Endodermal cell (in vitro differentiated cells): Measurements from ENCODE around the gene DOCK9. TPM values are rescaled to one million over a fixed set of nuclear protein-coding genes. Genes with fewer than 3 reads are reported as not detected.

Experiments used
- DNase-seq: peaks from one replicate; pipeline ENCODE4 v3.0.0-alpha.2; 2017
- H3K27ac ChIP-seq: 2 replicates; pipeline ENCODE4 v1.5.1; 2013; ENCODE audit warnings: mild to moderate bottlenecking, low read depth, low read length, moderate library complexity
- H3K27me3 ChIP-seq: 2 replicates; pipeline ENCODE4 v1.6.1; 2013; ENCODE audit warnings: mild to moderate bottlenecking, low read length, moderate library complexity; ENCODE audit not compliant: insufficient read depth, control insufficient read depth, poor library complexity, severe bottlenecking
- H3K36me3 ChIP-seq: 2 replicates; pipeline ENCODE4 v1.7.0; 2013; ENCODE audit warnings: mild to moderate bottlenecking, low read length, moderate library complexity; ENCODE audit not compliant: control insufficient read depth, insufficient read depth
- H3K4me1 ChIP-seq: one replicate; pipeline ENCODE4 v1.7.0; 2013; ENCODE audit warnings: low read length; ENCODE audit not compliant: control insufficient read depth, insufficient read depth
- H3K4me3 ChIP-seq: 2 replicates; pipeline ENCODE4 v1.5.1; 2013; ENCODE audit warnings: mild to moderate bottlenecking, low read length, moderate library complexity
- H3K9ac ChIP-seq: 2 replicates; pipeline ENCODE4 v1.6.1; 2013; ENCODE audit warnings: mild to moderate bottlenecking, low read length, moderate library complexity; ENCODE audit not compliant: poor library complexity, severe bottlenecking; ENCODE audit errors: extremely low read depth
- H3K9me3 ChIP-seq: 2 replicates; pipeline ENCODE4 v1.6.1; 2013; ENCODE audit warnings: mild to moderate bottlenecking, low read length, moderate library complexity; ENCODE audit not compliant: control insufficient read depth
- H3K27ac Mint-ChIP-seq: 2 replicates; pipeline ENCODE4 v1.8.0; 2020; ENCODE audit warnings: mixed read lengths
- H3K27me3 Mint-ChIP-seq: 2 replicates; pipeline ENCODE4 v1.8.0; 2021; ENCODE audit warnings: mild to moderate bottlenecking, mixed read lengths; ENCODE audit not compliant: insufficient read depth
- H3K36me3 Mint-ChIP-seq: 2 replicates; pipeline ENCODE4 v1.8.0; 2020; ENCODE audit warnings: low read depth, mixed read lengths
- H3K4me1 Mint-ChIP-seq: 2 replicates; pipeline ENCODE4 v1.8.0; 2020; ENCODE audit warnings: mixed read lengths
- H3K4me3 Mint-ChIP-seq: 2 replicates; pipeline ENCODE4 v1.8.0; 2020; ENCODE audit warnings: mild to moderate bottlenecking, moderate library complexity, mixed read lengths
- H3K9me3 Mint-ChIP-seq: 2 replicates; pipeline ENCODE4 v1.8.0; 2020; ENCODE audit warnings: mild to moderate bottlenecking, mixed read lengths
- CTCF ChIP-seq: fragments of 200-600 bp; sonication (generic); conservative IDR thresholded peaks from 2 replicates; pipeline ENCODE4 v1.5.0; 2021; ENCODE audit warnings: antibody characterized with exemption, mild to moderate bottlenecking
- WGBS, 2 experiments: methylation state at CpG; one replicate each; pipeline versions ENCODE4 v1.1.5 to v1.1.7; 2013; ENCODE audit warnings: missing lambda C conversion rate in 2 of 2, mixed read lengths in 1 of 2; ENCODE audit not compliant: insufficient coverage in 1 of 2, insufficient read length in 1 of 2; 5-methylcytosine and 5-hydroxymethylcytosine counted together
- total RNA-seq, 2 donors: library from RNA; stranded (reverse); fragmentation: NEBNext Ultra II Directional in 1 of 2; extraction: Animal tissue kit (Norgen Biotek cat#: 25700) in 1 of 2; gene quantifications; 2 replicates in 1 of 2; 3 replicates in 1 of 2; pipeline ENCODE4 v1.2.1, GENCODE V29; 2021

DOCK9 gene
- total RNA-seq, 2 donors from 2014 or later: 15.6 to 22.5 TPM

- no peaks in the 10 kb centered on the region for H3K27me3 ChIP-seq
- no peak for DNase-seq
- TF ChIP-seq CTCF: no peak
- H3K4me3 ChIP-seq: no peak overlapping the region
- H3K27ac Mint-ChIP-seq: no peak overlapping the region
- no peaks in the 10 kb centered on the region for H3K9me3 Mint-ChIP-seq
- H3K36me3 Mint-ChIP-seq: peaks cover 4% of the 10 kb centered on the region
- no peak overlapping the region for H3K4me3 Mint-ChIP-seq
- H3K4me1 Mint-ChIP-seq: peaks cover 7% of the 10 kb centered on the region
- no peak overlapping the region for H3K27ac ChIP-seq
- no peak overlapping the region for H3K9ac ChIP-seq
- no peaks in the 10 kb centered on the region for H3K27me3 Mint-ChIP-seq
- H3K9me3 ChIP-seq: no peaks in the 10 kb centered on the region
- no peaks in the 10 kb centered on the region for H3K36me3 ChIP-seq
- no peaks in the 10 kb centered on the region for H3K4me1 ChIP-seq
- 87 to 93% methylated on average over 7 to 8 of the region's 8 CpGs for WGBS, 2 experiments
Observed at GRCh38 chr13:98890186-98890585, 87.7 kb downstream of the DOCK9 start.

GRCh38 chr13:98889419-98890085, 88.3 kb downstream of the DOCK9 start:
- no peak overlapping the region for H3K9ac ChIP-seq
- H3K4me1 ChIP-seq: no peaks in the 10 kb centered on the region
- Mint-ChIP-seq H3K27me3 (no peaks in the 10 kb centered on the region), H3K4me3 (no peak overlapping the region), H3K9me3 (no peaks in the 10 kb centered on the region), H3K36me3 (peaks cover 6% of the 10 kb centered on the region), H3K4me1 (peaks cover 7% of the 10 kb centered on the region), H3K27ac (no peak overlapping the region)
- DNase-seq: no peak
- no peaks in the 10 kb centered on the region for H3K27me3 ChIP-seq
- no peak overlapping the region for H3K27ac ChIP-seq
- no peaks in the 10 kb centered on the region for H3K36me3 ChIP-seq
- no peaks in the 10 kb centered on the region for H3K9me3 ChIP-seq
- no peak overlapping the region for H3K4me3 ChIP-seq
- WGBS, 2 experiments: 87 to 88% methylated on average over 3 of the region's 4 CpGs
- TF ChIP-seq CTCF: no peak

GRCh38 chr13:98888890-98889279, 89.0 kb downstream of the DOCK9 start:
- no peak overlapping the region for H3K9ac ChIP-seq
- Mint-ChIP-seq H3K27ac (no peak overlapping the region), H3K36me3 (peaks cover 10% of the 10 kb centered on the region), H3K4me1 (peaks cover 7% of the 10 kb centered on the region), H3K4me3 (no peak overlapping the region), H3K9me3 (no peaks in the 10 kb centered on the region), H3K27me3 (no peaks in the 10 kb centered on the region)
- DNase-seq: no peak
- no peaks in the 10 kb centered on the region for H3K4me1 ChIP-seq
- H3K27ac ChIP-seq: no peak overlapping the region
- H3K4me3 ChIP-seq: no peak overlapping the region
- 44 to 63% methylated on average over 2 to 3 of the region's 3 CpGs for WGBS, 2 experiments
- H3K36me3 ChIP-seq: no peaks in the 10 kb centered on the region
- no peaks in the 10 kb centered on the region for H3K27me3 ChIP-seq
- H3K9me3 ChIP-seq: no peaks in the 10 kb centered on the region
- no peak for TF ChIP-seq CTCF
